Uterus (tissue), 4 donors: ENCODE measurements around the gene TNK1. TPM values are rescaled to one million over a fixed set of nuclear protein-coding genes. Genes with fewer than 3 reads are reported as not detected.
"Not testable (repeated sequence)": the region's sequence is repeated elsewhere in the genome, so short reads cannot be mapped to it uniquely, and the experiment has no call there.

ENCODE experiments used
- DNase-seq, 2 donors: peaks; one replicate each; pipeline ENCODE4 v3.0.0-alpha.2; 2019 to 2020
- H3K27ac ChIP-seq, 2 donors: fragments of 200-600 bp; sonication (generic); 1 replicate in 1 of 2; 2 replicates in 1 of 2; pipeline ENCODE4 v1.5.1; 2016 to 2018
- H3K27me3 ChIP-seq, 2 donors: fragments of 200-600 bp; sonication (generic); one replicate each; pipeline ENCODE4 v1.5.1; 2018 to 2019; ENCODE audit warnings: control low read depth in 1 of 2
- H3K36me3 ChIP-seq, 2 donors: fragments of 200-600 bp; sonication (generic); one replicate each; pipeline ENCODE4 v1.5.1; 2019; ENCODE audit warnings: control low read depth in 1 of 2
- H3K4me1 ChIP-seq, 2 donors: fragments of 200-600 bp; sonication (generic); one replicate each; pipeline ENCODE4 v1.5.1; 2018 to 2019; ENCODE audit warnings: control low read depth in 1 of 2
- H3K4me3 ChIP-seq, 2 donors: fragments of 200-600 bp; sonication (generic); 1 replicate in 1 of 2; 2 replicates in 1 of 2; pipeline ENCODE4 v1.5.1; 2018 to 2019; ENCODE audit warnings: mild to moderate bottlenecking in 1 of 2
- H3K9me3 ChIP-seq, 2 donors: fragments of 200-600 bp; sonication (generic); one replicate each; pipeline ENCODE4 v1.5.1; 2019; ENCODE audit warnings: control low read depth in 1 of 2
- CTCF ChIP-seq, 4 experiments: fragments of 200-600 bp in 2 of 4; fragments of 450-650 bp in 2 of 4; sonication (generic) in 2 of 4; IDR thresholded peaks; one replicate each; pipeline ENCODE4 v1.5.1; 2016 to 2019; ENCODE audit warnings: antibody characterized with exemption in 4 of 4, mild to moderate bottlenecking in 2 of 4, moderate library complexity in 1 of 4
- POLR2A ChIP-seq, 2 donors: fragments of 450-650 bp; IDR thresholded peaks; one replicate each; pipeline ENCODE4 v1.6.1; 2016; ENCODE audit warnings: antibody characterized with exemption in 2 of 2, mild to moderate bottlenecking in 1 of 2, moderate library complexity in 1 of 2
- intact Hi-C: fragments of 100-400 bp; cut with DNase I; formaldehyde crosslinking; loops from one replicate; pipeline ENCODE4 v1.15.1; 2023; ENCODE audit warnings: low total_unique reads
- total RNA-seq, 4 donors: library from RNA; depleted of rRNA in 3 of 4; stranded (reverse); fragments of >200 nt in 3 of 4; gene quantifications; one replicate each; pipeline versions ENCODE4 v1.1.0 to v1.2.4, GENCODE V29; 2014 to 2023
- donor health status: DM: yes; HTN: yes; CAD: no.

Gene TNK1
- total RNA-seq, 4 donors from 2014 or later, result 0.26 to 9.2 (median 1.8) TPM

GRCh38 chr17:7336240-7337175 lies 44.4 kb upstream of the TNK1 start, which contains the start of gene ACAP1:
TSS of gene ACAP1 (plus strand) at chr17:7336529. CDS start at chr17:7336735, 206 bp downstream.
- DNase-seq, result no peak
- no peaks in the 10 kb centered on the region for H3K27me3 ChIP-seq

GRCh38 chr17:7337600-7337999 lies 43.3 kb upstream of the TNK1 start:
- H3K4me1 ChIP-seq, DNase-seq, H3K27ac ChIP-seq, H3K4me3 ChIP-seq, intact Hi-C loops, H3K9me3 ChIP-seq, H3K27me3 ChIP-seq, H3K36me3 ChIP-seq: not testable (repeated sequence)

More at GRCh38 chr17:7336240-7337175, 44.4 kb upstream of the TNK1 start, which contains the start of gene ACAP1:
- intact Hi-C loops, result no loop called here
- Histone ChIP-seq H3K4me1 (no peaks in the 10 kb centered on the region), H3K27ac (no peak within 1 kb of the TSS), H3K9me3 (no peaks in the 10 kb centered on the region), H3K4me3 (no peak within 1 kb of the TSS), H3K36me3 (no peaks in the 10 kb centered on the region)
- TF ChIP-seq POLR2A (IDR thresholded peaks at IDR 0.05) (no peak), CTCF (IDR thresholded peaks at IDR 0.05) (no peak)

GRCh38 chr17:7340179-7340578 lies 40.7 kb upstream of the TNK1 start:
- Histone ChIP-seq H3K27ac (no peak overlapping the region), H3K9me3 (no peaks in the 10 kb centered on the region), H3K36me3 (no peaks in the 10 kb centered on the region), H3K4me1 (no peaks in the 10 kb centered on the region), H3K4me3 (no peak overlapping the region), H3K27me3 (no peaks in the 10 kb centered on the region)
- TF ChIP-seq CTCF (IDR thresholded peaks at IDR 0.05) (no peak), POLR2A (IDR thresholded peaks at IDR 0.05) (no peak)
- intact Hi-C loops, result no loop called here
- no peak for DNase-seq

- no peak overlapping the region for H3K27ac ChIP-seq
- no peak for DNase-seq
- intact Hi-C loops, result no loop called here
- no peak for TF ChIP-seq POLR2A (IDR thresholded peaks at IDR 0.05)
- no peak for TF ChIP-seq CTCF (IDR thresholded peaks at IDR 0.05)
- no peaks in the 10 kb centered on the region for H3K9me3 ChIP-seq
- no peaks in the 10 kb centered on the region for H3K4me1 ChIP-seq
- no peak overlapping the region for H3K4me3 ChIP-seq
- H3K27me3 ChIP-seq, result no peaks in the 10 kb centered on the region
- H3K36me3 ChIP-seq, result no peaks in the 10 kb centered on the region
Measured at GRCh38 chr17:7341842-7342241, 39.0 kb upstream of the TNK1 start.

GRCh38 chr17:7343250-7343649 lies 37.6 kb upstream of the TNK1 start:
- Histone ChIP-seq H3K9me3 (no peaks in the 10 kb centered on the region), H3K4me3 (no peak overlapping the region), H3K36me3 (no peaks in the 10 kb centered on the region), H3K27me3 (no peaks in the 10 kb centered on the region), H3K4me1 (no peaks in the 10 kb centered on the region), H3K27ac (no peak overlapping the region)
- TF ChIP-seq CTCF (IDR thresholded peaks at IDR 0.05), result no peak
- TF ChIP-seq POLR2A (IDR thresholded peaks at IDR 0.05), result no peak
- intact Hi-C loops, result no loop called here
- DNase-seq, result no peak
